ENCODE results near the gene APOD. TPM values are rescaled to one million over a fixed set of nuclear protein-coding genes. Genes with fewer than 3 reads are reported as not detected.

Gene APOD
- total RNA-seq, 2 donors from 2014 or later, result 343 to 463 TPM

DNA sequence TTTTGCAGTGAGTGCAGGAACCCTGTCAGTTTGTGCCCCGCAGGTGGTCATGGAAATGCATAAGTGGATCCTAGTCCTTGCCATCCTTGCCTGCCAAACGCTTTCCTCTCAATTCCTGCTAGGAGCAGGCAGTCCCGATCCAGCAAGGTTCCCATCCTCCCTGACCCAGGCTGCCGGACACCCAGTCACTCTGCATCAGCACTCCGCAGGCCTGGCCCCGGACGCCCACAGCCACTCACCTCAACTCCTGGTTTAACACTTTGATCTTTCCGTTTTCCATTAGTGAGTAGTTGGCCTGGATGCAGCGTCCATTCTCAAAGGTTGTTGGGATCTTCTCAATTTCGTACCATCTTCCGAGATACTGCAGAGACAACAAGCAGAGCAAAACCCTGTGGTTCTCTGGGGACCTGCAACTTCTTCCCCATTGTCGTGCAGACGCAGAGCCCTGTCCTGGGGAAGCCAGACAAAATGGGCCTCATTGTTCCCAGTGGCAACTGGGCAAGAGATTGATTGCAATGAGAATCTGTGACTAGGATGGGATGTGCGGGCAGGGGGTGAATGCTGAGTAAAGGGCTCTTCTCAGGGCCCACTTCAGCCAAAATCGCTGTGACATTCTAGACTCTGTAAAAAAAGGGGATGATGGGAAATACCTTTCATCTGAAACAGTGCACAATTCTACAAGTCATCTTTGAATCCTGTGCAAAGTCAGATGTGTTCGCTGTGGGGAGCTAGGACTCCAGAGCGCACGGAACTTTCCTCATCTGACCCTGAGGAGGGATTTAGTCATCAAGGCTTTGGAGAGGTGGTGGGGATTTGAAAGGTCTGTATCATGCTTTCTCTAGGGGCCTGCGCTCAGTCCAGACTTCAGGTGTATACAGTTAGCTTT lies 9.9 kb downstream of the APOD start:
- TF ChIP-seq POLR2A (IDR thresholded peaks at IDR 0.05) (no peak), CTCF (IDR thresholded peaks at IDR 0.05) (no peak)
- Histone ChIP-seq H3K27me3 (no peaks in the 10 kb centered on the region), H3K27ac (no peak overlapping the region), H3K9me3 (no peaks in the 10 kb centered on the region), H3K4me3 (no peak overlapping the region), H3K36me3 (replicated peaks in 1 of 2; ENCODE audit: insufficient read depth in 1 of 2, low read depth in 2 of 2) (no peaks in the 10 kb centered on the region), H3K4me1 (no peaks in the 10 kb centered on the region)
- ATAC-seq (no peak), DNase-seq (no peak)
- 86 to 90% methylated on average over 18 to 19 of the region's 19 CpGs for WGBS, 2 donors
- intact Hi-C loops (cut with DNase I), result no loop called here

- H3K4me1 ChIP-seq, result no peaks in the 10 kb centered on the region
- no peaks in the 10 kb centered on the region for H3K36me3 ChIP-seq (replicated peaks in 1 of 2; ENCODE audit: insufficient read depth in 1 of 2, low read depth in 2 of 2)
- ATAC-seq (no peak), DNase-seq (no peak)
- intact Hi-C loops (cut with DNase I), result no loop called here
- WGBS, 2 donors, result 75 to 76% methylated on average over 6 of the region's 6 CpGs
- H3K27me3 ChIP-seq, result no peaks in the 10 kb centered on the region
- no peak for TF ChIP-seq POLR2A (IDR thresholded peaks at IDR 0.05)
- TF ChIP-seq CTCF (IDR thresholded peaks at IDR 0.05), result no peak
- no peak overlapping the region for H3K4me3 ChIP-seq
- H3K9me3 ChIP-seq, result no peaks in the 10 kb centered on the region
- no peak overlapping the region for H3K27ac ChIP-seq
Measured at GRCh38 chr3:195571361-195571760, 12.4 kb downstream of the APOD start.

GRCh38 chr3:195570912-195571311 lies 12.8 kb downstream of the APOD start:
- DNase-seq (no peak), ATAC-seq (no peak)
- H3K4me1 ChIP-seq, result no peaks in the 10 kb centered on the region
- H3K27me3 ChIP-seq, result no peaks in the 10 kb centered on the region
- WGBS, 2 donors, result 64 to 83% methylated on average over 6 to 9 of the region's 9 CpGs
- TF ChIP-seq CTCF (IDR thresholded peaks at IDR 0.05), result no peak
- TF ChIP-seq POLR2A (IDR thresholded peaks at IDR 0.05), result no peak
- intact Hi-C loops (cut with DNase I), result no loop called here
- H3K9me3 ChIP-seq, result no peaks in the 10 kb centered on the region
- H3K4me3 ChIP-seq, result no peak overlapping the region
- no peaks in the 10 kb centered on the region for H3K36me3 ChIP-seq (replicated peaks in 1 of 2; ENCODE audit: insufficient read depth in 1 of 2, low read depth in 2 of 2)
- H3K27ac ChIP-seq, result no peak overlapping the region

DNA sequence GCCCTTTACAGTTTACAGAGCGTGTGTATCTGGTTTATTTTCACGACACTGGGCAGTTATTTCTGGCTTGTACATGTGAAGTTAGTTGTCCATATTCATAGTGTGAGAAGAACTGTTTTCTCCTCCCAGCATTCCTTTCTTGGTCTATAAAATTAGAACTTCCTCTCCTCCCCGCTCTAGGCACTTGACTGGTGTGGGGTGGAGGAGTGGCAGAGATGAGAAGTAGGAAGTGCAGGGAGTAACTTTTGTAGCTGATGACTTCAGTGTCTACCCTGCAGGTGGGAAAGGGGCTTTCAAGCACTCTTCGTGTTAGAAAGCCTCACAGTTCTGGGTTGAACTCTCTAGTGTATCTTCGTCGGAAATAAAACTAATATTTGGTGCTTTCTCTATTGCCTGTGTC lies 13.4 kb downstream of the APOD start:
- DNase-seq (no peak), ATAC-seq (no peak)
- Histone ChIP-seq H3K4me3 (no peak overlapping the region), H3K27ac (no peak overlapping the region), H3K27me3 (no peaks in the 10 kb centered on the region), H3K4me1 (no peaks in the 10 kb centered on the region), H3K36me3 (replicated peaks in 1 of 2; ENCODE audit: insufficient read depth in 1 of 2, low read depth in 2 of 2) (no peaks in the 10 kb centered on the region), H3K9me3 (no peaks in the 10 kb centered on the region)
- 73 to 77% methylated on average over 6 of the region's 6 CpGs for WGBS, 2 donors
- intact Hi-C loops (cut with DNase I), result no loop called here
- no peak for TF ChIP-seq POLR2A (IDR thresholded peaks at IDR 0.05)
- no peak for TF ChIP-seq CTCF (IDR thresholded peaks at IDR 0.05)

DNA sequence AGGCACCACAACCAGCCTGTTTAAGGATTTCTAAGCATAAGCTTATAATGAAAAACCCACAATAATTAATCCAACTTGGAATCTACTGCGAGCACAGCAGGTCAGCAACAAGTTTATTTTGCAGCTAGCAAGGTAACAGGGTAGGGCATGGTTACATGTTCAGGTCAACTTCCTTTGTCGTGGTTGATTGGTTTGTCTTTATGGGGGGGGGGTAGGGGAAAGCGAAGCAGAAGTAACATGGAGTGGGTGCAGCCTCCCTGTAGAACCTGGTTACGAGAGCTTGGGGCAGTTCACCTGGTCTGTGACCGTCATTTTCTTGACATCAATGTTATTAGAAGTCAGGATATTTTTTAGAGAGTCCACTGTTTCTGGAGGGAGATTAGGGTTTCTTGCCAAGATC lies 15.1 kb downstream of the APOD start:
- intact Hi-C loops (cut with DNase I), result no loop called here
- no peak for ATAC-seq
- no peak for DNase-seq
- Histone ChIP-seq H3K27me3 (no peaks in the 10 kb centered on the region), H3K36me3 (replicated peaks in 1 of 2; ENCODE audit: insufficient read depth in 1 of 2, low read depth in 2 of 2) (no peaks in the 10 kb centered on the region), H3K4me3 (no peak overlapping the region), H3K4me1 (no peaks in the 10 kb centered on the region), H3K9me3 (no peaks in the 10 kb centered on the region), H3K27ac (no peak overlapping the region)
- WGBS, 2 donors, result 75 to 82% methylated on average over 5 of the region's 5 CpGs
- no peak for TF ChIP-seq CTCF (IDR thresholded peaks at IDR 0.05)
- no peak for TF ChIP-seq POLR2A (IDR thresholded peaks at IDR 0.05)
